ENCODE measurements around the gene ACACA.

DNA sequence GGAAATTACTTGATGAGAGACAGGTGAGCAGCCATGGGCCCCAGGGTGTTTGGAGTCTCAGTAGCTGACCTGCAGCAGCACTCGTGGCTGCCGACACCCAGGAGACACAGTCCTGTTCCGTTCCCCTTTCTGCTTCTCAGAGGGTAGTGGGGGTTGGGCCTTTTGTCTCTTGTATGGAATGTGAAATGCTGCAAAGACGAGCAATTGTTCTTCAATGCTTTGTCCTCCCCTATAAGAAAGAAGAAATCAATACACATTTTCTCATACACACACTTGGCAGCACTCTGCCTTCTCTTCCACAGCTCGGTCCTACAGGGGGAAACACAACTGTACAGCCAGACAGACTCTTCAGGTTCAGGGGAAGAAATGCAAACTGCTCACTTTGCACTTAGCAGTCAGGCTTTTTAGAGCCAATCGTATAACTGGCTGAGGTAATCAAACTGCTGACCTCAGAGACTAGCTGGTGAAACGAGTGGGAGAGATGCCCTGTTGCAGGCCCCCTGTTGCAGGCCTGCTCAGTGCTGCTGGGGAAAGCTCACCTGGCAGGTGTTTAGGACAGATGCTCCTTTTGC lies 361.2 kb downstream of the ACACA start:
- TF ChIP-seq, protein P1, sequence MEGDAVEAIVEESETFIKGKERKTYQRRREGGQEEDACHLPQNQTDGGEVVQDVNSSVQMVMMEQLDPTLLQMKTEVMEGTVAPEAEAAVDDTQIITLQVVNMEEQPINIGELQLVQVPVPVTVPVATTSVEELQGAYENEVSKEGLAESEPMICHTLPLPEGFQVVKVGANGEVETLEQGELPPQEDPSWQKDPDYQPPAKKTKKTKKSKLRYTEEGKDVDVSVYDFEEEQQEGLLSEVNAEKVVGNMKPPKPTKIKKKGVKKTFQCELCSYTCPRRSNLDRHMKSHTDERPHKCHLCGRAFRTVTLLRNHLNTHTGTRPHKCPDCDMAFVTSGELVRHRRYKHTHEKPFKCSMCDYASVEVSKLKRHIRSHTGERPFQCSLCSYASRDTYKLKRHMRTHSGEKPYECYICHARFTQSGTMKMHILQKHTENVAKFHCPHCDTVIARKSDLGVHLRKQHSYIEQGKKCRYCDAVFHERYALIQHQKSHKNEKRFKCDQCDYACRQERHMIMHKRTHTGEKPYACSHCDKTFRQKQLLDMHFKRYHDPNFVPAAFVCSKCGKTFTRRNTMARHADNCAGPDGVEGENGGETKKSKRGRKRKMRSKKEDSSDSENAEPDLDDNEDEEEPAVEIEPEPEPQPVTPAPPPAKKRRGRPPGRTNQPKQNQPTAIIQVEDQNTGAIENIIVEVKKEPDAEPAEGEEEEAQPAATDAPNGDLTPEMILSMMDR (conservative IDR thresholded peaks at IDR 0.05 in 1 of 2, IDR thresholded peaks at IDR 0.05 in 1 of 2; ENCODE audit: extremely low read depth in 1 of 2, insufficient read depth in 1 of 2, low read depth in 1 of 2, low read length in 2 of 2): no peak
- TF ChIP-seq EZH2 (IDR thresholded peaks at IDR 0.05; ENCODE audit: borderline replicate concordance, low read length): no peak
